Stimulated activated CD8-positive, alpha-beta memory T cell treated with anti-CD3 and anti-CD28 coated beads, Interleukin-12 subunit alpha, Interleukin-12 subunit beta, amount 100 ng/mL, for 24 hours (primary cell): Measurements from ENCODE around the gene PNCK.
"Not testable (repeated sequence)": the region's sequence is repeated elsewhere in the genome, so short reads cannot be mapped to it uniquely, and the experiment has no call there.

Source experiments
- DNase-seq: peaks from one replicate; pipeline ENCODE4 v3.0.0-alpha.2; 2020; ENCODE audit errors: extremely low read depth

The PNCK gene

GRCh38 chrX:153699210-153699783, 25.7 kb upstream of the PNCK start:
- DNase-seq, result not testable (repeated sequence)

- no peak for DNase-seq
Measured at GRCh38 chrX:153697924-153698865, 24.6 kb upstream of the PNCK start.

GRCh38 chrX:153696986-153697722, 23.5 kb upstream of the PNCK start:
- not testable (repeated sequence) for DNase-seq

GRCh38 chrX:153696538-153696937, 22.9 kb upstream of the PNCK start:
- not testable (repeated sequence) for DNase-seq

- no peak for DNase-seq
Measured at GRCh38 chrX:153696100-153696499, 22.5 kb upstream of the PNCK start.

GRCh38 chrX:153694687-153695270, 21.2 kb upstream of the PNCK start:
- DNase-seq, result no peak

- not testable (repeated sequence) for DNase-seq
Measured at GRCh38 chrX:153694256-153694655, 20.6 kb upstream of the PNCK start.

GRCh38 chrX:153693216-153694086, 19.8 kb upstream of the PNCK start:
- no peak for DNase-seq

GRCh38 chrX:153692611-153693156, 19.1 kb upstream of the PNCK start:
- DNase-seq, result no peak

- DNase-seq, result no peak
Measured at GRCh38 chrX:153692003-153692402, 18.4 kb upstream of the PNCK start.

GRCh38 chrX:153691032-153691827, 17.6 kb upstream of the PNCK start:
- not testable (repeated sequence) for DNase-seq

- DNase-seq, result no peak
Measured at GRCh38 chrX:153690466-153690865, 16.9 kb upstream of the PNCK start.

- DNase-seq, result no peak
Measured at GRCh38 chrX:153689654-153690465, 16.2 kb upstream of the PNCK start.

GRCh38 chrX:153688911-153689590, 15.4 kb upstream of the PNCK start:
- DNase-seq, result no peak

GRCh38 chrX:153688506-153688905, 14.9 kb upstream of the PNCK start:
- no peak for DNase-seq

GRCh38 chrX:153688071-153688470, 14.5 kb upstream of the PNCK start:
- no peak for DNase-seq

GRCh38 chrX:153687121-153688039, 13.8 kb upstream of the PNCK start, which contains the start of gene SLC6A8:
SLC6A8 (plus strand) TSS chrX:153687926; CDS start chrX:153688575, 649 bp downstream.
- DNase-seq, result no peak
